AG04449 (cell line): Measurements from ENCODE around the gene TEDC2.

Source experiments
- CTCF ChIA-PET: fragments of 350-600 bp; formaldehyde crosslinking; extraction: SDS; loops from one replicate; lab custom pipeline; 2021; ENCODE audit warnings: antibody characterized with exemption; lab: Yijun Ruan, JAX
- POLR2A ChIA-PET: fragments of 400-600, 350-600 bp; formaldehyde crosslinking; extraction: SDS; loops from one replicate; lab custom pipeline; 2020; ENCODE audit warnings: antibody characterized with exemption, inconsistent platforms; lab: Yijun Ruan, JAX
- DNase-seq: peaks from one replicate; pipeline ENCODE4 v3.0.0-alpha.2; 2010; ENCODE audit warnings: low read depth, low spot score
- H3K4me3 ChIP-seq: 2 replicates; pipeline ENCODE4 v1.5.1; 2011; ENCODE audit warnings: low read depth, mild to moderate bottlenecking, control low read depth, low read length
- TF ChIP-seq, protein P1 (sequence below): IDR thresholded peaks from one replicate; pipeline ENCODE4 v1.5.1; 2011; ENCODE audit warnings: mild to moderate bottlenecking, moderate library complexity, low read length, control low read depth, inconsistent platforms; ENCODE audit not compliant: insufficient read depth; ENCODE audit errors: missing control alignments

TEDC2 gene

GRCh38 chr16:2511128-2511800, 51.4 kb downstream of the TEDC2 start:
- H3K4me3 ChIP-seq: no peak overlapping the region
- TF ChIP-seq, protein P1, sequence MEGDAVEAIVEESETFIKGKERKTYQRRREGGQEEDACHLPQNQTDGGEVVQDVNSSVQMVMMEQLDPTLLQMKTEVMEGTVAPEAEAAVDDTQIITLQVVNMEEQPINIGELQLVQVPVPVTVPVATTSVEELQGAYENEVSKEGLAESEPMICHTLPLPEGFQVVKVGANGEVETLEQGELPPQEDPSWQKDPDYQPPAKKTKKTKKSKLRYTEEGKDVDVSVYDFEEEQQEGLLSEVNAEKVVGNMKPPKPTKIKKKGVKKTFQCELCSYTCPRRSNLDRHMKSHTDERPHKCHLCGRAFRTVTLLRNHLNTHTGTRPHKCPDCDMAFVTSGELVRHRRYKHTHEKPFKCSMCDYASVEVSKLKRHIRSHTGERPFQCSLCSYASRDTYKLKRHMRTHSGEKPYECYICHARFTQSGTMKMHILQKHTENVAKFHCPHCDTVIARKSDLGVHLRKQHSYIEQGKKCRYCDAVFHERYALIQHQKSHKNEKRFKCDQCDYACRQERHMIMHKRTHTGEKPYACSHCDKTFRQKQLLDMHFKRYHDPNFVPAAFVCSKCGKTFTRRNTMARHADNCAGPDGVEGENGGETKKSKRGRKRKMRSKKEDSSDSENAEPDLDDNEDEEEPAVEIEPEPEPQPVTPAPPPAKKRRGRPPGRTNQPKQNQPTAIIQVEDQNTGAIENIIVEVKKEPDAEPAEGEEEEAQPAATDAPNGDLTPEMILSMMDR: no peak
- DNase-seq: no peak
- ChIA-PET CTCF (interaction anchor here (0.8 to 4.9 kb wide), 3 partner anchors 11 to 26 kb away, joined by 3 to 33 read pairs (median 3); no protein-coding TSS in a partner anchor), POLR2A (no interaction called here)

GRCh38 chr16:2511996-2512734, 52.3 kb downstream of the TEDC2 start:
- ChIA-PET CTCF (interaction anchor here (0.8 to 4.9 kb wide), 3 partner anchors 12 to 20 kb away, joined by 3 to 33 read pairs (median 4); no protein-coding TSS in a partner anchor), POLR2A (no interaction called here)
- no peak for DNase-seq
- no peak overlapping the region for H3K4me3 ChIP-seq
- TF ChIP-seq, protein P1: no peak

- POLR2A ChIA-PET: no interaction called here
Observed at GRCh38 chr16:2512735-2513404, 53.0 kb downstream of the TEDC2 start.

GRCh38 chr16:2513405-2514332, 53.8 kb downstream of the TEDC2 start, which contains the start of gene ATP6V0C:
Gene ATP6V0C, plus strand, starts transcription at chr16:2513952. Its CDS starts 152 bp downstream, at chr16:2514104.
- CTCF ChIA-PET: interaction anchor here (0.6 to 2.6 kb wide), 4 partner anchors 13 to 262 kb away, joined by 3 to 18 read pairs (median 3); partner anchors contain the start of gene ECI1
- POLR2A ChIA-PET: interaction anchor here (0.9 to 1.1 kb wide), 2 partner anchors 18 to 125 kb away, joined by 3 read pairs; no protein-coding TSS in a partner anchor
- DNase-seq: no peak
- H3K4me3 ChIP-seq: peak within 1 kb of the TSS; percentile 83
- TF ChIP-seq, protein P1: no peak

More at GRCh38 chr16:2512735-2513404, 53.0 kb downstream of the TEDC2 start:
- CTCF ChIA-PET: interaction anchor here (0.6 to 4.9 kb wide), 4 partner anchors 12 to 30 kb away, joined by 3 to 33 read pairs (median 4); no protein-coding TSS in a partner anchor
- H3K4me3 ChIP-seq: peak overlapping the region; percentile 83
- TF ChIP-seq, protein P1: no peak
- no peak for DNase-seq
